OCI-LY7 (cell line): ENCODE results near the gene PLA2G4D. TPM values are rescaled to one million over a fixed set of nuclear protein-coding genes. Genes with fewer than 3 reads are reported as not detected.

Source experiments
- BruUV-seq: library from RNA; stranded (reverse); fragments of 400-500 nt; replicated peaks from 2 replicates; lab custom pipeline; 2021; lab: Mats Ljungman, UMichigan
- CTCF ChIA-PET: fragments of 300-600 bp; sonication (Branson Sonifier 250); formaldehyde crosslinking; loops from one replicate; lab custom pipeline; 2022; ENCODE audit warnings: antibody characterized with exemption; ENCODE audit not compliant: unreplicated experiment; lab: Charles Lee
- POLR2A ChIA-PET: fragments of 300-600 bp; sonication (Branson Sonifier 250); formaldehyde crosslinking; loops from one replicate; lab custom pipeline; 2022; ENCODE audit warnings: antibody characterized with exemption; lab: Charles Lee
- DNase-seq: peaks from one replicate; pipeline ENCODE4 v3.0.0-alpha.2; 2015; ENCODE audit warnings: low spot score
- H2AFZ ChIP-seq: fragments of 200-600 bp; sonication (generic), shearing (Covaris generic); 2 replicates; pipeline ENCODE4 v1.6.1; 2014; ENCODE audit warnings: mild to moderate bottlenecking, antibody characterized with exemption, low read length, moderate library complexity
- H3K27ac ChIP-seq: fragments of 200-600 bp; sonication (generic); 2 replicates; pipeline ENCODE4 v1.5.1; 2014; ENCODE audit warnings: mixed run types, low read depth, mild to moderate bottlenecking, moderate library complexity, low read length, inconsistent platforms; ENCODE audit not compliant: poor library complexity, severe bottlenecking
- H3K36me3 ChIP-seq: fragments of 200-600 bp; sonication (generic); 2 replicates; pipeline ENCODE4 v1.6.1; 2014; ENCODE audit warnings: mild to moderate bottlenecking, antibody characterized with exemption, low read length, moderate library complexity, mixed read lengths; ENCODE audit not compliant: insufficient read depth
- H3K4me1 ChIP-seq: fragments of 200-600 bp; sonication (generic); 2 replicates; pipeline ENCODE4 v1.5.1; 2014; ENCODE audit warnings: mild to moderate bottlenecking, low read length; ENCODE audit not compliant: insufficient read depth, poor library complexity, severe bottlenecking
- H3K4me2 ChIP-seq: fragments of 200-600 bp; sonication (generic); 2 replicates; pipeline ENCODE4 v1.6.1; 2014; ENCODE audit warnings: mild to moderate bottlenecking, low read length
- H3K4me3 ChIP-seq: fragments of 200-600 bp; sonication (generic); 2 replicates; pipeline ENCODE4 v1.5.1; 2014; ENCODE audit warnings: mild to moderate bottlenecking, low read depth, low read length; ENCODE audit not compliant: poor library complexity, severe bottlenecking
- H3K79me2 ChIP-seq: fragments of 200-600 bp; sonication (generic); 2 replicates; pipeline ENCODE4 v1.6.1; 2016; ENCODE audit warnings: low read depth, mild to moderate bottlenecking, low read length, moderate library complexity, mixed read lengths; ENCODE audit not compliant: insufficient read depth
- H3K9me2 ChIP-seq: fragments of 200-600 bp; sonication (generic); 2 replicates; pipeline ENCODE4 v1.6.1; 2016; ENCODE audit warnings: mild to moderate bottlenecking, low read length, mixed read lengths; ENCODE audit not compliant: insufficient read depth
- H3K9me3 ChIP-seq: fragments of 200-600 bp; sonication (generic); 2 replicates; pipeline ENCODE4 v1.6.1; 2014; ENCODE audit warnings: mild to moderate bottlenecking, mixed run types, low read length, mixed read lengths
- H4K20me1 ChIP-seq: fragments of 200-600 bp; sonication (generic); 2 replicates; pipeline ENCODE4 v1.6.1; 2014; ENCODE audit warnings: mild to moderate bottlenecking, antibody characterized with exemption, low read length, moderate library complexity, mixed read lengths; ENCODE audit not compliant: insufficient read depth
- CTCF ChIP-seq: fragments of 200-600 bp; sonication (generic); conservative IDR thresholded peaks from 2 replicates; pipeline ENCODE4 v1.5.1; 2014; ENCODE audit warnings: mild to moderate bottlenecking, antibody characterized with exemption, low read length, moderate library complexity, mixed read lengths
- EZH2phosphoT487 ChIP-seq: fragments of 200-600 bp; sonication (generic); IDR thresholded peaks from 2 replicates; pipeline ENCODE4 v1.6.1; 2018; ENCODE audit warnings: low read depth, borderline replicate concordance, mild to moderate bottlenecking, mixed run types, antibody characterized with exemption, low read length, moderate library complexity, mixed read lengths
- intact Hi-C: fragments of 100-400 bp; cut with micrococcal nuclease; formaldehyde crosslinking; loops from one replicate; pipeline ENCODE4 v1.10.0; 2022; ENCODE audit not compliant: unreplicated experiment
- total RNA-seq, 2 experiments: library from RNA; depleted of rRNA in 1 of 2; stranded (reverse); fragments of >200 nt in 1 of 2; shearing (Covaris generic) in 1 of 2; gene quantifications; 2 replicates each; pipeline ENCODE4 v1.2.3, GENCODE V29; 2014 to 2022

The PLA2G4D gene
- total RNA-seq, 2 experiments from 2014 or later, result not detected

DNA sequence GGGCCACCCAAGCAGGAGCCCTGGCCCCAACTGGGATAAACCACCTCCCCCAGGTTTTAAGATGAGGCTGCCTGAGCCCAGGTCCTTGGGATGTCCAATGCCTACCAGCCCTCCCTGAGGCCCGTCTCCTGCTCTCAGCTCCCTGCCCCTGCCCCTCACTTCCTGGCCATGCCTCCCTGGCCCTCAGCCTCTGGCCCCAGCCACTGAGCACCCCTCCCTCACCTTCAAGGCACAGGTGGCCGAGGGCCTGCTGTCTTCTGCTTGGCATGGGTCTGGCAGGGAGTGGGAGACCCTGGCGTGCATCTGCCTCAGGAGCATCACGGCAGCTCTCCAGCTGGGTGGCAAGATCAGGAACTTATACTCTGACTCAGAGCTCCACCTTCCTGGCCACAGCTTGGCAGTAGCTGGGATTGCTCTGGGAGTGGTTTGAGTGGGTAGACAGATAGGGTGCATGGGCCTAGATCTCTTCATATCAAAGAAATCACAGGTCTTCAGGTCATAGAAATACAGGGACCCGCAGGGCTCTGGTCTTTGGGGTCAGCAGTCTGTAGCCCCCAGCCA is 73.6 kb downstream of the PLA2G4D start, which contains the start of gene PLA2G4E:
Gene PLA2G4E (minus strand): TSS at position 330 of the 561 bp plus-strand sequence. CDS start 12 bp downstream, at position 318.
- H2AFZ ChIP-seq, result no peak within 1 kb of the TSS

GRCh38 chr15:42018306-42019224 is 75.8 kb downstream of the PLA2G4D start:
- no peak for DNase-seq
- no TSS peak for BruUV-seq
- no peak overlapping the region for H3K27ac ChIP-seq
- no peaks in the 10 kb centered on the region for H3K9me2 ChIP-seq
- intact Hi-C loops, result no loop called here
- H4K20me1 ChIP-seq, result no peaks in the 10 kb centered on the region
- ChIA-PET CTCF (no interaction called here), POLR2A (no interaction called here)
- H3K4me2 ChIP-seq, result no peak overlapping the region
- no peaks in the 10 kb centered on the region for H3K36me3 ChIP-seq
- H3K79me2 ChIP-seq, result no peaks in the 10 kb centered on the region
- no peaks in the 10 kb centered on the region for H3K4me1 ChIP-seq
- H3K4me3 ChIP-seq, result no peak overlapping the region
- no peak for TF ChIP-seq CTCF
- TF ChIP-seq EZH2phosphoT487, result no peak
- no peaks in the 10 kb centered on the region for H3K9me3 ChIP-seq
- H2AFZ ChIP-seq, result no peak overlapping the region

More for the DNA sequence above, 73.6 kb downstream of the PLA2G4D start, which contains the start of gene PLA2G4E:
- DNase-seq, result no peak
- H3K36me3 ChIP-seq, result no peaks in the 10 kb centered on the region
- H3K27ac ChIP-seq, result no peak within 1 kb of the TSS
- no peak within 1 kb of the TSS for H3K4me3 ChIP-seq
- no peaks in the 10 kb centered on the region for H3K79me2 ChIP-seq
- no peaks in the 10 kb centered on the region for H3K9me3 ChIP-seq
- no peaks in the 10 kb centered on the region for H4K20me1 ChIP-seq
- no peaks in the 10 kb centered on the region for H3K9me2 ChIP-seq
- ChIA-PET CTCF (no interaction called here), POLR2A (no interaction called here)
- no peaks in the 10 kb centered on the region for H3K4me1 ChIP-seq
- TF ChIP-seq EZH2phosphoT487, result no peak
- TF ChIP-seq CTCF, result no peak
- intact Hi-C loops, result no loop called here
- BruUV-seq, result no TSS peak
- H3K4me2 ChIP-seq, result no peak within 1 kb of the TSS

Other genes starting within 250 kb of the PLA2G4D start
- gene SPTBN5, start 200.5 kb downstream of the PLA2G4D start, total RNA-seq (2014; rRNA removed; shearing (Covaris generic)), result 0.03 TPM in 2 replicates
- gene SPTBN5, start 200.5 kb downstream of the PLA2G4D start, total RNA-seq (2022), result 0.04 and 0.17 TPM in 2 replicates
- 13.5 and 14.2 TPM in 2 replicates for gene EHD4, start 122.0 kb downstream of the PLA2G4D start, total RNA-seq (2014; rRNA removed; shearing (Covaris generic))
- 19.4 and 20.7 TPM in 2 replicates for gene EHD4, start 122.0 kb downstream of the PLA2G4D start, total RNA-seq (2022)
- gene PLA2G4E, start 73.5 kb downstream of the PLA2G4D start, total RNA-seq (2014; rRNA removed; shearing (Covaris generic)), result not detected in 2 replicates
- not detected in 2 replicates for gene PLA2G4E, start 73.5 kb downstream of the PLA2G4D start, total RNA-seq (2022)
- gene PLA2G4F, start 62.1 kb upstream of the PLA2G4D start, total RNA-seq (2014; rRNA removed; shearing (Covaris generic)), result not detected in 2 replicates
- not detected in 2 replicates for gene PLA2G4F, start 62.1 kb upstream of the PLA2G4D start, total RNA-seq (2022)
- gene VPS39, start 113.7 kb upstream of the PLA2G4D start, total RNA-seq (2014; rRNA removed; shearing (Covaris generic)), result 25.1 and 27.5 TPM in 2 replicates
- 56.1 and 60.5 TPM in 2 replicates for gene VPS39, start 113.7 kb upstream of the PLA2G4D start, total RNA-seq (2022)
- 25.4 and 27.9 TPM in 2 replicates for gene GANC, start 178.6 kb upstream of the PLA2G4D start, total RNA-seq (2014; rRNA removed; shearing (Covaris generic))
- 31.7 and 35.7 TPM in 2 replicates for gene GANC, start 178.6 kb upstream of the PLA2G4D start, total RNA-seq (2022)
- 21.4 and 23.2 TPM in 2 replicates for gene TMEM87A, start 178.9 kb upstream of the PLA2G4D start, total RNA-seq (2014; rRNA removed; shearing (Covaris generic))
- 23.6 and 24.5 TPM in 2 replicates for gene TMEM87A, start 178.9 kb upstream of the PLA2G4D start, total RNA-seq (2022)